ENCODE data around the gene NTNG2.

NTNG2 gene

GRCh38 chr9:132238026-132238972 is 76.4 kb downstream of the NTNG2 start:
- FAIRE-seq = no peak

DNA sequence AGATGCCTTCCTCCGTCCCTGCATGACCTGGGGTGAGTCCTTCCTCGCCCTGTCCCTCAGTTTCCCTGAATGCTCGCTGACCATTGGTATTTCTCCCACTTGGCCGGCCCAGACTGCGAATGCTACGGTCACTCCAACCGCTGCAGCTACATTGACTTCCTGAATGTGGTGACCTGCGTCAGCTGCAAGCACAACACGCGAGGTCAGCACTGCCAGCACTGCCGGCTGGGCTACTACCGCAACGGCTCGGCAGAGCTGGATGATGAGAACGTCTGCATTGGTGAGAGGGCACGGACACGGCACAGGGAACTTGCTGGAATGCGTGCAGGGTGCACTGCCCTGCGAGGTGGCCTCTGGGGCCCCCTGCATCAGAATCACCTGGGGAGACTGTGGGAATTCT is 77.1 kb downstream of the NTNG2 start:
- FAIRE-seq = no peak

DNA sequence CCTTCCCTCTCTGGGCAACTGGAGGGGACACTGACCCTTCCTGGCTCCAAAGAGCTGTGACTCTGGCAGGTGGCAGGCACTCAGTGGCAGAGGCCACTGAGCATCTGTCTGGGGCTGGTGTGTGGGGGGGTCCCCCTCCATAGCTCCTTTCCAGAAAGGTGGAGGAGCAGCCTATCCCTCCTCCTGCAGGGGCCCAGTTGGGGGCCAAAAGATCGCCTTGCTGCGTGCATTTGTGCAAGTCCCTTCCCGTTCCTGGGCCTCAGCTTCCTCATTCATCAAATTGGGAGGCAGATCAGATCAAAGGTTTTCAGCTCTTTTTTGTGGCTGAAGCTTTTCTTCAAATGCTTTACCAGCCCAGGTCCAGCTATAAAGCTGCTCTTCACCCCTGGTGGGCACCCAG is 77.7 kb downstream of the NTNG2 start:
- no peak for FAIRE-seq

DNA sequence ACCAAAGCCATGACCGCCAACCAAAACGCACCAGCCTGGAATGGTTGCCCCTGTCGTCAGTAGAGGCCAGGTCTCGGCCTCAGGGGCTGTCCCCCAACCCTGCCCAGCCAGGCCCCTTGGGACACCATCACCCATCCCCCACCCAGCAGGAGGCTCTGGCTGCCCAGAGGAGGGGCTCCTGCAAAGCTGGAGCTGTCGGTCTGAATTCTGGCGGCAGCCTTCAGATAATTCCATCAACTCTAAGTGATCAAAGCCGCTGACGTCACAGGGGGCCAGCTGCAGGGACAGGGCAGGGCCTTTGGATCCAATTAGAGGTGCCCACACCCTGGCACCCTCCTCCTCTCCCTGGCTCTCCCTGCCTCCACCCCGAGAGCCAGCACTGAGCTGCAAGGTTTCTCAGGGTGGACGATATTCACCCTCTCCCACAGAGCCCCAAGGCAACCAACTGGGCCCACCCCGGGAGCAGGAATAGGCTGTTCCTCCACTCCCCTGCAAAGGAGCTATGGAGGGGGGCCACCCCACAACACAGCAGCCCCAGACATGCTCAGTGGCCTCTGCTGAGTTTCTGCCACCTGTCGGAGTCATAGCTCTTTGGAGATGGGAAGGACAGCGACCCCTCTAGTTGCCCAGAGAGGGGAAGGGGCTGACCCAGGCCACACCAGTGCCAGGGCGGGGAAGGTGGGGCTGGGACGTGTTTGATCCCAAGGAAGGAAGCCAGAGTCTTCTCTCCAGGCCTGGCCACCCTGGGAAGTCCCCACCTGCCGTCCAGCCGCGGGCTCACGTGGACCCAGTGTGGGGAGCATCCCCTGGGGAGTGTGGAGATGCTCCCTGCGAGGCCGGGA is 78.4 kb downstream of the NTNG2 start:
- FAIRE-seq = no peak

GRCh38 chr9:132240841-132241482 is 79.1 kb downstream of the NTNG2 start:
- peak; percentile 92 for FAIRE-seq

GRCh38 chr9:132241483-132241839 is 79.6 kb downstream of the NTNG2 start:
- FAIRE-seq = no peak

DNA sequence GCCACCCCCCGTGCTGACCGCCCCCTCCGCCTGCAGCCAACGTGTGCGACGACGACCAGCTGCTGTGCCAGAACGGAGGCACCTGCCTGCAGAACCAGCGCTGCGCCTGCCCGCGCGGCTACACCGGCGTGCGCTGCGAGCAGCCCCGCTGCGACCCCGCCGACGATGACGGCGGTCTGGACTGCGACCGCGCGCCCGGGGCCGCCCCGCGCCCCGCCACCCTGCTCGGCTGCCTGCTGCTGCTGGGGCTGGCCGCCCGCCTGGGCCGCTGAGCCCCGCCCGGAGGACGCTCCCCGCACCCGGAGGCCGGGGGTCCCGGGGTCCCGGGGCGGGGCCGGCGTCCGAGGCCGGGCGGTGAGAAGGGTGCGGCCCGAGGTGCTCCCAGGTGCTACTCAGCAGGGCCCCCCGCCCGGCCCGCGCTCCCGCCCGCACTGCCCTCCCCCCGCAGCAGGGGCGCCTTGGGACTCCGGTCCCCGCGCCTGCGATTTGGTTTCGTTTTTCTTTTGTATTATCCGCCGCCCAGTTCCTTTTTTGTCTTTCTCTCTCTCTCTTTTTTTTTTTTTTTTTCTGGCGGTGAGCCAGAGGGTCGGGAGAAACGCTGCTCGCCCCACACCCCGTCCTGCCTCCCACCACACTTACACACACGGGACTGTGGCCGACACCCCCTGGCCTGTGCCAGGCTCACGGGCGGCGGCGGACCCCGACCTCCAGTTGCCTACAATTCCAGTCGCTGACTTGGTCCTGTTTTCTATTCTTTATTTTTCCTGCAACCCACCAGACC is 80.2 kb downstream of the NTNG2 start:
- FAIRE-seq = no peak

- FAIRE-seq = no peak
Observed at GRCh38 chr9:132242621-132243155, 80.8 kb downstream of the NTNG2 start.

DNA sequence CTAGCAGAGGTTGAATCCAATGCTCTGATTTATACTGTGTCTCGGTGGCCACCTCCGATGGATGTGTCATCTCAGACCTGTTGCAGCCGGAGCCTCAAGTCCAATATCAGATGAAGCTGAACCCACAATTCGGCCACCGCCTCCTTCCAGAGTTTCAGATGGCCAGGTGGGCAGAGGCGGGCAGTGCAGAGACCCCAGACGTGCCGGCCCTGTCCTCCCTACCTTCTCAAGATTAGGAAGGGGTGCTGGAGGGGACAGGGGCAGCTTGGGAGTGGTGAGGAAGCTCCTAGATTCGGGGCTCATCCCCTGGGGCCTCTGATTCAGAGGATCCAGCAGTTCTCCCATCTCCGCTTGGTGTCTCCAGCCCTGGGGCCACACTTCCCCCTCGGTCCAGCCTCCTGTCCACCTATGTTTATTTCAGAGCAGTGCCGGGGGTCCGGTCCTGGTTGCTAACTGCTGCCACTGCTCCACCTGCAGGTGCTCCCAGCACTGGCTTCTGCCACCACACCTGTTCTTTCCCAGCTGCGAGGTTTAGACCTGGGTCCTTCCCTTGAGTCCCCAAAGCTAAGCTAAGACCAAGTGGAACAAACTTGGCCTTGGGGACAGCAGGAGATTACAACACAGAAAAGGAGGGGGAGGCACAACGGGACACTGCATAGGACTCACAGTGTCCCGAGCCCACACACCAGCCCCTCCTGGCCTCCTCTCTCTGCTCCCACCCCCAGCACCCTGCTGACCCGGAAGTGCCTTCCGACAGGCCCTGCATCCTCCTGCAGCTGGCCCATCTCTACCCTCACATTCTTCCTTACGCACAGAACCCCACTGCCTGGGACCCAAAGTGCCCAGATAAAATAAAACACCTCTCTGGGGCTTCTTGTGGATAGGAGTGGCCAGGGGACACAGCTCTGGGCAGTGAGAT is 81.6 kb downstream of the NTNG2 start:
- FAIRE-seq = no peak

GRCh38 chr9:132244582-132245455 is 83.0 kb downstream of the NTNG2 start:
- FAIRE-seq = no peak

- no peak for FAIRE-seq
Observed at GRCh38 chr9:132245465-132245864, 83.6 kb downstream of the NTNG2 start.

DNA sequence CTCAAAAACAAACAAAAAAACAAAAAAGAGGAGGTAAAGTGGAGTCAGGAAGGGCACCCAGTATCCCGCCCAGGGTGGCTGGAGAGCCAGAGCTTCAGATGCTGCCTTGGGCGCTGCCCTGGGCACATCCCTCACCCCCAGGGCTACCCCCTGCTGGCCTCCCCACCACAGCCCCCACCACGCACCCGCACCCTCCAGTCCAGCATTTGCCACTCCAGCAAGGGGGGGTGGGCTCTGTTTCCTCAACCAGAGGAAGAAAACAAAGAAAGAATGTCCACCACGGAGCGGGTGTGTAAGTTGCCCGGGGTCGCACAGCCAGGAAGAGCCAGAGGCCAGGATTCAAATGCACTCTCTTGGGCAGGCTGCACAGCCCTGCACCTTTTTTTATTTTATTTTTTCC is 86.1 kb downstream of the NTNG2 start:
- FAIRE-seq = no peak

DNA sequence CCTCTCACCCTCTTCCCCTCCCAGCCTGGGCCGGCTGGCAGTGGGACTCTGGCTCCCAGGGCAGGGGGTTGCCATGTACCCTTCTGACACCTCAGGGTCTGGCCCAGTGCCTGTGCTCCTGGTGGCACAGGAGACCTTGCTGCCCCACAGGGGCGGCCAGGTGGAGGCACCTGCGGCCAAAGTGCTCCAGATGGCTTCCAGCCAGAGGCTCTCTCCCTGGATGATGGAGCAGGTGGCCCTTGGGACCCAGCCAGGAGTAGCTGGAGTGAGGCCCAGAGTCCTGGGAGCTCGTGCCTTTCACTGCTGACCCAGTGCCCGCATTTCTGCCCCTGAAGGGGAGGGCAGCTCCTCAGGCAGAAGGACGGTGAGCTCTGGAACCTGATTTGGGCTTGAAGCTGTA is 87.3 kb downstream of the NTNG2 start:
- no peak for FAIRE-seq

- FAIRE-seq = no peak
Observed at GRCh38 chr9:132249690-132250089, 87.8 kb downstream of the NTNG2 start.

GRCh38 chr9:132250324-132251262 is 88.7 kb downstream of the NTNG2 start:
- FAIRE-seq = no peak

DNA sequence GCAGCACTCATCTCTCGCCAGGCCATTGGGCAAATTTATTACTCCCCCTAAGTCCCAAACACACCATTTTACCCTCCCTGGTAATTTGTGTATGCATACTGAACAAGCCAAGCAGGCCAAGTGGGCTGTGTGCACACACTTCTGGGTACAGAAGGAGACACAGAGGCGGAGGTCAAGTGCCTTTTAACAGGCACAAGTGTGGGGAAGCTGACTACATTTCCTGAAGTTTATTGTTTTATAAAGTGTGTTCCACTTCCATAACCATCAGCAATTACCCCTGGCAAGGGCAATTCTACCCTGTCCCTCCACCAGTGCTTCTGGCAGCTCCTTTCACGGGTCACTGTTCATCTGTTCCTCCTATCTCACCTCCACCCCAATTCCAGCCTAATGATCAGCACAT is 99.0 kb downstream of the NTNG2 start:
- FAIRE-seq = no peak

DNA sequence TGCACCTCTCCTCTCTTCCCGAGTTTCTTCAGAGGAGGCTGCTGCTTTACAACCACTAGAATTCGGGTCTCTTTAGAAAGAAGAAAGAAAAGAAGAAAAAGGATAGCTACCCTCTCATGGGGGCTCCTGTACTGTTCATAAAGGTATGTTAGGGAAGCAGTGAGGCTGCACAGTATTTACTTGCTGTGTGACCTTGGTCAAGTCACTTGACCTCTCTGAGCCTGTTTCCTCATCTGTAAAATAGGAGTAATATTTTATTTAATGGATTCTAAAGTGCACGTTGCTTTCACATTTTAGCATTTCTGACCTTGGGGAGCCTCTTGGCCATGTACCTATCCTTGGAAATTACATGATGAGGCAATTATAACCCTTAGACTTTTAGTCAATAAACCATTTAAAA is 104.2 kb downstream of the NTNG2 start:
- no peak for FAIRE-seq

DNA sequence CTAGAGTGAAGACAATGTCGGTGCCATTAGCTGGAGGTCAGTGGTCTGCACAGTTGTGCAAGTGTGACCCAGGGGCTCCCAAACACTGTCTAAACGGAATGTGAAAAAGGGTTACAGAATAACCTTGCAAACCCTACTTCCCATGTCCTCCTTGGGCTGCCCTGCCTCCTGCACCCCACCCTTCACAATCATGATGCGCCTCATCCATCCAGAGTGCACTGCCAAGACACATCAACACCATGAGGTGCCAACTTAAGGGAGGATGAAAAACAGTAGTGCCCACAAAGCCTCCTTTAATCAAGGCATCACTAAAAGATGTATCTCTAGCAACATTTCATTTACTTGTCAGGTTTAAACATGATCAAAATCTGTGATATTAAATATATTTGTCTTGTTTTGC is 105.8 kb downstream of the NTNG2 start:
- FAIRE-seq = no peak

Measured in G401.6 (cell line).